Left cardiac atrium (tissue), 4 donors: Measurements from ENCODE around the gene DDIT4. TPM values are rescaled to one million over a fixed set of nuclear protein-coding genes. Genes with fewer than 3 reads are reported as not detected.
"Not testable (repeated sequence)": the region's sequence is repeated elsewhere in the genome, so short reads cannot be mapped to it uniquely, and the experiment has no call there.

Source experiments
- ATAC-seq, 2 donors: fragments of 200-7000 bp; cut with Tn5 transposase; one replicate each; pipeline ENCODE4 v1.9.1; 2020; ENCODE audit warnings: mild to moderate bottlenecking in 2 of 2, moderate library complexity in 2 of 2
- DNase-seq: peaks from one replicate; pipeline ENCODE4 v3.0.0-alpha.2; 2020
- intact Hi-C, 2 donors: fragments of 100-400 bp; cut with DNase I; formaldehyde crosslinking; loops; one replicate each; pipeline versions ENCODE4 v1.14.1 to v1.15.1; 2022 to 2023
- total RNA-seq, 2 donors: library from RNA; stranded (reverse); fragmentation: NEBNext Ultra II Directional; extraction: Animal tissue kit (Norgen Biotek cat#: 25700); gene quantifications; one replicate each; pipeline ENCODE4 v1.2.1, GENCODE V29; 2021
- donor health status: DM: no; HTN: yes; CAD: no.
- donor health status: DM: no; HTN: yes; CAD: no; lungs with severe emphysema.
- donor health status: DM: yes; HTN: yes; CAD: no.
- donor health status: Dilated cardiomyopathy.

Gene DDIT4
- total RNA-seq, 2 donors from 2014 or later: 88.8 to 112 TPM

DNA sequence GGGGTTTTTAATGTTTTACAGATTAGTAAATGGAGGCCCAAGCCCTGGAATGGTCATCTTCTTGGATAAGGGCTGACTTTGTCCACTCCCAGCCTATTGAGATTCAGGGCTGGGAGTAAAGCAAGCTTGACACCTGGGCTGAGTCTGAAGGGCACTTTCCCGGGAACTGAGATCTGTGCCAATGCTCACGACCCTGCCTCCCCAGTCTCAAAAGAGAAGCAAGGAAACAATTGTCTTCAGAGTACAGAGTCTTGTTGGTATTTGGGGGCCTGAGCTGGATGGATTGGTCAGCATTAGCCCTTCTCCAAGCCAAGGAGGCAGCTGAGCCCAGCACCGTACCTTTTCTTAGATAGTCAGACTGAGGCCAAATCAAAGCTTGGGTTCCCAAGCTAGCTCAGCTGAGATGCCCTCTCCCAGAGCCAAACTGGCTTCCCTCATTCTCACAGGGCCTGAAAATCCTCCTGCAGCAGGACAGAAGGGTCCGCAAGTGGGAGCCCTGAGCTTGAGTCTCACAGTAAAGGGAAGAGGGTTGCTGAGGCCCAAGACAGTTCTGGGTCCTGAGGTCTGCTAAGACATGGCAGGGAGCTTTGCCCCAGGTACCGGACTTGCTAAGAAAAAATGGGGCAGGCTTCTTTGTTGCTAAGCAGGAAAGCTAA, 3.7 kb downstream of the DDIT4 start:
- intact Hi-C loops: loop anchor here in 1 of 2 donors (10.0 kb wide), 1 partner anchor 47 kb away; no protein-coding TSS in a partner anchor
- ATAC-seq (no peak), DNase-seq (no peak)

DNA sequence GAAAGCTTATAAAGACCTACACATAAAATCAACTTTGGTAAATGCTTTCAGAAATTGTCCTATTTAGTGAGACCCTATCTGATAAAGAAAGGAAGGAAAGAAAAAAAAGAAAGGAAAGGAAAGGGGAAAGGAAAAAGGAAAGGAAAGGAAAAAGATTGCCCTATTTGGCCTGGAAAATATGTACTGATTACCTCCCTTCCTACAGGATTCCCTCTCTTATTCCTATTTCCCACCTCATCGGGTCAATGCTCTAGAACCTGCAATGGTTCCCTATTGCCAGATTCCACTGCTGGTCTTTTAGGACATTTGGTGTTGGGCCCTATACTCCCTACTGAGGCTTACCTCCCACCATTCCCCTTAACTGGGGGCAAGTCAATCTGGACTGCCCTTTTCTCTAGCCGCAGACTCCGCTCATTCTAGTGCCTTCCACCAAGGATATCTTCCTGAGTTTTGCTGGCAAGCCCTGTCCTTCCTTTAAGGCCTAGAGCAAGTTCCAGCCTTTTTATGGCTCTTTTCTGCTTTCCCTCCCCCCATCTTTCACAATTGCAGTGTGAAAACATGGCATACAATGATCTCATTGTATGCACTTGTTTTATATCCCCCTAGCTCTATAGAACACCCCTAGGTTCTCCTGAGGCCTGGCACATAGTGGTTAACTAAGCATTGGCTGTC, 4.4 kb downstream of the DDIT4 start:
- ATAC-seq: no peak
- DNase-seq: no peak
- intact Hi-C loops: loop anchor here in 1 of 2 donors (10.0 kb wide), 1 partner anchor 47 kb away; no protein-coding TSS in a partner anchor

DNA sequence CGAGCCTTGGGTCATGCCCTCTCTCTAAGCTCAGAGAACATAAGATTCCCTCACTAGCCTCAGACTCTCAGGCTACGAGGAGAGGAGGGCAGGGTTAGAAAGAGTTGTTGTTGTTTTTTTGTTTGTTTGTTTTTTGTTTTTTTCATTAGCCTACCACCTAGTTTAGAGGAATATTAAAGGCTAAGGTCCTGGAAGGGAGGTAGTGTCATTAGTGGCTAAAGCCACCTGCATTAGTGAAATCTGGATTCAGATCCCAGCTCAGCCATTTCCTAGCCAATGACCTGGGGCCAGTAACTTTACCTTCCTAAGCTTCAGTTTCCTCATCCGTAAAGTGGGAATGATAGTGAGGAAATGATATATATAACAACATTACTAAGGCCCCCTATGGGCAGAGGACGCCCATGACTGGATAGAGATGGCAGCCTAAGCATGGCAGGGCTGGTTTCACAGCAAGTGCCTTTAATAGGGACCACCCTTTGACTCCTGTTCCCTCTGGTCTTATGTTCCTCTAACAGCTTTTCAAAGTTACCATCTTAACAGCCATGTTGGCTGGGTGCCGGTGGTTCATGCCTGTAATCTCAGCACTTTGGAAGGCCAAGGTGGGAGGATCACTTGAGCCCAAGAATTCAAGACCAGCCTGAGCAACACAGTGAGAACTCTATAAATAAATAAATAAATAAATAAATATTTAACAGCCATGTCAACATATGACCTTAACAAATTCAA, 5.1 kb downstream of the DDIT4 start:
- intact Hi-C loops: loop anchor here in 1 of 2 donors (10.0 kb wide), 1 partner anchor 46 kb away; no protein-coding TSS in a partner anchor
- DNase-seq: no peak
- no peak for ATAC-seq

DNA sequence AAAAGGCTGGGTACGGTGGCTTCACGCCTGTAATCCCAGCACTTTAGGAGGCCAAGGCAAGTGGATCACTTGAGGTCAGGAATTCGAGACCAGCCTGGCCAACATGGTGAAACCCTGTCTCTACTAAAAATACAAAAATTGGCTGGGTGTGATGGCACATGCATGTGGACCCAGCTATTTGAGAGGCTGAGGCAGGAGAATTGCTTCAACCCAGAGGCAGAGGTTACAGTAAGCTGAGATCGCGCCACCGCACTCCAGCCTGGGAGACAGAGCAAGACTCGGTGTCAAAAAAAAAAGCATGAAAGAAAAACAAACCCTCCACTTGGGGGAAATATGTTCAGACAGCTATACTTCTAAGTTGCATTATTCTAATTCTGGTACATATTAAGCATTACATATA, 5.9 kb downstream of the DDIT4 start:
- intact Hi-C loops: loop anchor here in 1 of 2 donors (10.0 kb wide), 1 partner anchor 45 kb away; no protein-coding TSS in a partner anchor
- DNase-seq, ATAC-seq: not testable (repeated sequence)

DNA sequence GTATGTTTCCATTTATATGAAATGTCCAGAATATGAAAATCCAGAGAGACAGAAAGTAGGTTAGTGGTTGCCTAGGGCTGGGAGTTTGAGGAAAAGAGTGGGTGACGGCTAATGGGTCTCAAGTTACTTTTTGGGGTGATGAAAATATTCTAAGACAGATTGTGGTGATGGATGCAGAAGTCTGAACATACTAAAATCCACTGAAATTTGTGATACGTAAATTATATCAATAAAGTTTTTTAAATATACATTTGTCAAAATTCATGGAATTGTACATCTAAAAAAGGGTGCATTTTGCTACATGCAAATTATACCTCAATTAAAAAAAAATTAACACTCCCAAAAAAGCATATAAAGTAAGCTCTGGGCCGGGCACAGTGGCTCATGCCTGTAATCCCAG, 9.4 kb downstream of the DDIT4 start:
- no peak for DNase-seq
- intact Hi-C loops: no loop called here
- no peak for ATAC-seq

DNA sequence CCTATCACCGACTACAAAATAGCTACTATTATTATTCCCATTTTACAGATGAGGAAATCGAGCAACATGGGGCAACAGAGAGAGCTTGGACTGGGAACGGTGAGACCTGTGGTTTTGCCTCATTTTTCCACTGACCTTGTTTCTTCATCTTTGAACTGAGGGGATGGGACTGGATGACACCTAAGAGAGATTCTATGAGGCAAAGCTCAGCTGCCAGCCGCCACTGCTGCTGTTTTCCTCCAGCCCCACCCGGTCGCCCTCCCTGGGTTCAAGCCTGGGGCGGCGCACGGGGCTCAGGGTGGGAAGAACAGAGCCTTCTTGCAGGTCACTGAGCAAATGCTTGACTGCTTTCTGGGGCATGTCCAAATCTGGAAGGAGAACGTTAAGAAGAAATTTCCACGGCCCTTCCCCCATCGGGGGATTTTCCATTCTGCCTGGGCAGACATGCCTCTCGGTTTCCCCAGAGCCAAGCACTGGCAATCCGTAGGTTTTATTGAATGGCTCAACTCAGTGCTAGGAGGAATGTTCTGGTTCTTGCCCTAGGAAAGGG, 12.3 kb downstream of the DDIT4 start:
- intact Hi-C loops: no loop called here
- ATAC-seq (no peak), DNase-seq (no peak)

DNA sequence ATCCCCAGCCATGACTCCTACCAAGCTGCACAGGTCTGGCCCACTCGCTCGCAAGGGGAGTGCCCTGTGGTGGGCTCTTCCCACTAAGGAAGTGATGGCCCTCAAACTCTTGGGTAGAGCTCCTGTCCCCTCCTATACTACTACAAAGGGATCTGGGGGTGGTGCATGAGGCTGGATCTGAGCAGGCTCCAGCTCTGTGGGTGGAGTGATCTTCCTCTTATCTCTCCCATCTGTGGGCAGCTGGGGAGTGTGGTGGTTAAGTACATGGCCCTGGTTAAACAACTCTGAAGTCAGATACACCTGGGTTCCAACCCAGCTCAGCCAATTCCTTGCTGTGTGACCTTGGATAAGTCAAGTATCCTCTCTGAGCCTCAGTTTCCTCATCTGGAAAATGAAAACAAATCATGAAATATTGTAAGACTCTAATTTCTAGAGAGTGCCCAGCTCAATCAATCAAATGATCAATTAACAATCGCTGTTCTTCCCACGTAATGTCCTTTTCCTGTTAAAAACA, 17.4 kb downstream of the DDIT4 start:
- ATAC-seq: no peak
- no peak for DNase-seq
- intact Hi-C loops: no loop called here

DNA sequence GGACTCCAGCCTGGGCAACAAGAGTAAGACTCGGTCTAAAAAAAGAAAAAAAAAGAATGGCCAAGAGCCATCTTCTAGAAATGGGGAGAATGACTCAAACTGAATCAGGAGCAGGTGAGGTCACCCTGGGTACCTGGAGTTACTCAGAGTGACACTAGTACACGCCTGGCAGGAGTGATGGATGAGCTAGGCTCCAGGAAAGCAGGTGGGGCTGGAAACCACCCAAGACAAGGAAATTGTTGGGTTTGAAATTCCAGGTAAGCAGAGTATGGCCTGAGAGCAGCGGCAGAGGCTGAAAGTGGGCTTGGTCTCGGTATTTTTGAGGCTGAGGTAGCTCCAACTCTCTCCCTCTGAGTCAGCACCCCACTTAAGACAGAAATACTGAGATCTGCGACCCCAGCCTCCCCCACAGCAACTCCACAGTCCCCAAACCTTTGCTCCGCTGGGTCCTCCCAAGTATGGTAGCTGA, 18.5 kb downstream of the DDIT4 start:
- ATAC-seq (no peak), DNase-seq (no peak)
- intact Hi-C loops: no loop called here

DNA sequence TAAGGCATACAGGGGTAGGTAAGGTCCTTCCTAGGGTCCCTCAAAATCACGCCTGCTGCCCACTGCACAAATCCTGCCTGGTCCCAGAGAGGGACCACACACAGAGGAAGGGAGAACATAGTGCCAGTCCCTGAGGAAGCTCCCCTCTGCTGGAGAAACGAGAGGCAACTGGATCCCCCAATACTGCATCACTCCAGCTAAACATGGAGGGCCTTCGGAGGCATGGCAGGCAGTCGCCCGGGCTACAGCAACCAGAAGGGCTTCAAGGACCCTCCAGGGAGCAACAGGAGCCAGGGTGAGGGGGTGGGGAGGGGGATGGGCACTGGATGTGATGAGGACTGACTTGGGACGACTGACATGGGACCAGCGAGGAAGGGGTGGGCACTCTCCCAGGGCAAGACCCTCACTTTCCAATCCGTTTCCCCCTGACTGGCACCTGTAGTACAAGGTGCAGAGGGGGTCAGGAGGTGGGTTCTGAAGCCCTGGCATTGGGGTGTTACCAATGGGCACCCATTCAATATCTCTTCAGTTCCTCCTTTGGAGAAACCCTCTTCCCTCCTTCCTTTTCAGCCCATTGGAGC, 21.7 kb downstream of the DDIT4 start:
- DNase-seq (no peak), ATAC-seq (no peak)
- intact Hi-C loops: no loop called here

DNA sequence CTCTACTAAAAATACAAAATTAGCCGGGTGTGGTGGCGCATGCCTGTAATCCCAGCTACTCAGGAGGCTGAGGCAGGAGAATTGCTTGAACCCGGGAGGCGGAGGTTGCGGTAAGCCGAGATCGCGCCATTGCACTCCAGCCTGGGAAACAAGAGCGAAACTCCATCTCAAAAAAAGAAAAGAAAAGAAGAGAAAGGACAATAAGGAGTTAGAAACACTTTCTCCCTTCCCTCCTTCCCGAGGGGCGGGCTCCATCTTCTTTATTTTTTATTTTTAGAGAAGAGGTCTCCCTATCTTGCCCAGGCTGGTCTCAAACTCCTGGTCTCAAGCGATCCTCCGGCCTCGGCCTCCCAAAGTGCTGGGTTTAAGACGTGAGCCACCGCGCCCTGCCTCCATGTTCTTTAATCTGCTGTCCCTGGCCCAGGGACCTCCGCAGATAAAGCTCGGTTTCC, 23.1 kb downstream of the DDIT4 start:
- DNase-seq, ATAC-seq, intact Hi-C loops: not testable (repeated sequence)

DNA sequence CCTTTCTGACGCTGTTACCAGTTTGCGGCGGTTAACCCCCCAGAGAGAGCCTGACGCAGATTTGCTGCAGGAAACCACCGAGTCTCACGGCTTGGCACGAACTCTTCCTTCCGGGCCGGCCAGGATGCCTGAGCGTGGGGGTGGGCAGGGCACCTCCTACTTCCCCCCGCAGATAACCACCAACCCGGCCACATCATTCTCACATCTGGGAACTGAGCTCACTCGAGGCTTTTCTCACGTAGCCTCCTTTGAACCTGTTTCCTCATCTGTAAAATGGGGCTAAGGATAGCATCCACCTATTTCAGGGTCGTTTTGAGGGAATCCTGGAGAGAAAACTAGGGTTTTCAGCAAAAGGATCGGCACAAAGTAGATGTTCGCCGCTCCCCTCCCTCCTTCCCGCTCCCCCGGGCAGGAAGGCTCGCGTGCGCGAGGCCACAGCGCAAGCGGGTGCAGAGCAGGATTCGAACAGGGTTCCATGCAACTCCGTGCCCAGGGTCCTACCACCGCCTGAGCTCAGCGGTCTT, 23.6 kb downstream of the DDIT4 start:
- ATAC-seq (peak; percentile 79 to 87), DNase-seq (peak; percentile 95)
- intact Hi-C loops: no loop called here

DNA sequence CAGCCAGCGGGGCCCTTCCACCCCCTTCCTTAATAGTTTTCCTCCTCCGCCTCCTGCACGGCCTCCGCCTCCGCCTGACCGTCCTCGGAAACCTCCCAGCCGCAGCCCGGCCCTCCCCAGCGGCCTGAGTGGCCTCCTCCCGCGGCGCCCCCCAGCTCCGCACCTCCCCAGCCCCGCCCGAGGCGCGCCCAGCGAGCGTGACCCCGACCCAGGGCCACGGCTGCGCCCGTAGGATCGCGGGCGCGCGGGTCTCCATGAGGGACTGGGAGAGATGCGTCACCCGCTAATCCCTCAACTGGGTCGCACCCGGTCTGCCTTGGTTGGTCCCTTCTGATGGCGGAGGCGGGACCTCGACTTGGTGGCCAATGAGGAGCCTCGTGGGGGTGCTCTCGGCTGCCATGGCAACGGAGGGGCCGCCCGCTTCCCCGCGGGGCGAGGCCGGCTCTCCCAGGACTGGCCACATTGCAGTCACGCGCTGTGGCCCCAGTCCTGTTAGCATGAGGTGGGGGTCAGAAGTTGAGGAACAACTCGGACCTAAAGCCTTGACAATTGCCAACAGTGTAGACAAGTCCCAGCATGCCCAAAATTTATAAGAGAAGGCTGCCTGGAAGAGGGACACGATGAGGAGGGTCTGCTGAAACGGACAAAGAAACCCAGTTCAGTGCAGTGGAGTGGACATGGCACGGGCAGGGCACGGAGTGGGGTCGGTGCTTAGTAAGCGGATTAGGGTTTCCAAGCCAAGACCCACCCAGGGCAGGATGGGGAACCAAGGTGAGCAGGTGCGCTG, 24.3 kb downstream of the DDIT4 start:
- DNase-seq (peak; percentile 99), ATAC-seq (peak; percentile 97)
- intact Hi-C loops: no loop called here

DNA sequence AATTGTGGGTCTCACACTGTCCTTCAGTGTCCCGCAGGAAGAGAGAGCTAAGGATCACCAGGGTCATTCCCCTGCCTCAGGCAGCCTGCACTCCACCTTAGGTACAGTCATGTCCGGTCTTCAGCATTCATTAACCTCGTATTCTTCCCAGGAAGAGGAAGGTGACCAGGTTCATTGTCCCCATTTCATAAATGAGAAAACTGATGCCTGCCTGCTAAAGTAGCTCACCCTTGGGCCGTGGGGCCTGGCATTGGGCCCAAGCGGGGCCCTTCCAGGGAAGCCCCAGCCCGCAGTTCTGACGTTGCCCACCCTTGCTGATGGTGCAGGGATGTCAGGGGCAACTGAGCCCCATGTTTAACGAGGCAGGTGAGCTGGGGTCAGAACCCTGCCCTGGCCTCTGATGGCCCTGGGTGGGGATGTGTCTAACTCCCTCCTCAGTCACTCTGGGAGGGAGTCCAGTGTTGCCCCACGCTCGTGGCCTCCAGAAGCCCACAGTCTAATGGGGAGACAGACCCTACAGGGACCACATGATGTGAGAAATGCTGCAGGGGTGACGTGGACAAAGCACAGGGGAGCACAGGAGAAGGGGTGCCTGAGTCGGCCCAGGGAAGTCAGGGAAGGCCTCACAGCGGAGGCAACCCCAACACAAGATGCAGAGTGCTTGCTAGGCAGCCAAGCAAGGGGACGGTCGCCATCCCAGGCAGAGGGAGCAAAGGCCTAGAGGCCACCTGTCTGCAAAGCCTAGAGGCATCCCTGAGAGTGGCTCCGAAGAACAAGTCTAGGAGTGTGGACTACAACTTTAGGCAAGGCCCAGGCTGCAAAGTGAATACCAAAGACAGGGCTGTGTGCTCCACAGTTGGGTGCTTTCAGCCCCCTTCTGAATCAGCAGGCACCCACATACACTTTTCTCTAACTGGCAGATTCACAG, 25.1 kb downstream of the DDIT4 start:
- intact Hi-C loops: no loop called here
- ATAC-seq (no peak), DNase-seq (no peak)

DNA sequence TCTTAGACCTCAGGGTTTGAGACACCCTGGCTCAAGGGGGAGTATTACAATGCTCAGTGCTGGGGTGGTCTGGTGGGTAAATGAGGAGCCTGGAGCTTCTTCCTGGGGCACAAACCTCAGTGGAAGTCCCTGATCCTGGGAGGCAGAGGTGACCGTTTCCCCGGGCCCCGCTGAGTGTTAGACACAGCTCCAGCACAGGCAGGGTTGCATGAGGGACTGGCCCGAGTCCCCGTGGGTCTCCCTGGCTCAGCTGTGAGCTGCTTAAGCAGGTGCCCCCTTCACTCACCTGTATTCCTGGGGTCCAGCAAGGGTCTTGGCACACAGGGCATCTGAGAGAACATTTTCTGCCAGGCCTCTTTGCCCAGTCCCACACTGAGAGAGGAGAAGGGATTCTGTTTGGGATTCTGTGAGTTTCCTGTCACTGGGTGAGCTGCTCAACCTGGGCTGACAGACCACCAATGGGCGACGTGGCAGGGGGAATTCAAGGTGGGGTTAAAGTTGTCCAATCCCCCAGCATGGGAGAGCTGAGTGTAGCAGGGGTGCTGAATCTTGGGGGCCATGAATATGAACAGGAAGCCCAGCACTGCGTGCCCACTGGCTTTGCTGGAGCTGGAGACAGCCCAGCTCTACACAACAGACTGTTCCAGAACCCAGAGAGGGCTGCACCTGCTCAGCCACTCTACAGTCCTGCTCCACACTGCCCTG, 29.9 kb downstream of the DDIT4 start:
- ATAC-seq (no peak), DNase-seq (no peak)
- intact Hi-C loops: no loop called here

DNA sequence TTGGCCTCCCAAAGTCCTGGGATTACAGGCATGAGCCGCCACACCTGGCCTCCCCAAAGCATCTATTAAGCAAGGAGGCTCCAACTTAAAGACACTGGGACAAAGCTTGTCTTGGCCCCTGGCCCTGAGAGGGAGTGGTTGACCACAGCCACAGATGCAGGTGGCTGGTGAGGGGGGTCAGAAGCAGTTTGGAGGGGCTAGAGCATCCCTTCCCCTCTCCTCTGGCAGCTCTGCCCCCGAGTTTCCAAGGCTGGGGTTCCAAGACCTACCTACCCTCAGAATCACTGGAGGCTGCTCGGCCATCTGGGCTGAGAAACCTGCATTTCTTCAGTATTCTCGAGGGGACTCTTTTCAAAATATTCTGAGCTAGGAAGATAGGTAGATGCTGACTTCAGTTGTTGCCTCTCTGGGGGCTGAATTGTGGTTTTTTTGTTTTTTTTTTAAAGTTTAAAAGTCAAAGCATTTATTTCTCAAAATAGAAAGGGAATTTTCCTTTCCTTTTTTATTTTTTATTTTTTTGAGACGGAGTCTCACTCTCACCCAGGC, 32.6 kb downstream of the DDIT4 start:
- DNase-seq: no peak
- intact Hi-C loops: no loop called here

DNA sequence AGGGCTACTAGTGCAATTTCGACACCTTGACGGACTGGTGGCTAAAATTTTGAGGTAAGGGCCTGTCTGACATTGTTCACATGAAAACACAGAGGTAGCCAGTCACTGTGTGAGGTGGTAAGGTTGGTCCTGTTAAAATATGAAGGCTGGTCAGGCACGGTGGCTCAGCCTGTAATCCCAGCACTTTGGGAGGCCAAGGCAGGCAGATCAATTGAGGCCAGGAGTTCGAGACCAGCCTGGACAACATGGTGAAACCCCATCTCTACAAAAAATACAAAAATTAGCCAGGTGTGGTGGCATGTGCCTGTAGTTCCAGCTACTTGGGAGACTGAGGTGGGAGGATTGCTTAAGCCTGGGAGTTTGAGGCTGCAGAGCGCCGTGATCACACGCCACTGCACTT, 34.0 kb downstream of the DDIT4 start:
- DNase-seq, ATAC-seq, intact Hi-C loops: not testable (repeated sequence)

More for the DNA sequence above, 32.6 kb downstream of the DDIT4 start:
- no peak for ATAC-seq
